Chondrocyte (in vitro differentiated cells): ENCODE results near the gene TBX5. TPM values are rescaled to one million over a fixed set of nuclear protein-coding genes. Genes with fewer than 3 reads are reported as not detected.

Experiments used
- DNase-seq: peaks from one replicate; pipeline ENCODE4 v3.0.0; 2021; ENCODE audit warnings: mixed read lengths, low spot score
- H3K27ac Mint-ChIP-seq: one replicate; pipeline ENCODE4 v1.8.0; 2021; ENCODE audit warnings: mild to moderate bottlenecking, moderate library complexity, mixed read lengths; ENCODE audit not compliant: unreplicated experiment
- H3K27me3 Mint-ChIP-seq: 2 replicates; pipeline ENCODE4 v1.8.0; 2021; ENCODE audit warnings: low read depth, mixed read lengths
- H3K36me3 Mint-ChIP-seq: 2 replicates; pipeline ENCODE4 v1.8.0; 2021; ENCODE audit warnings: low read depth, mixed read lengths
- H3K4me1 Mint-ChIP-seq: 2 replicates; pipeline ENCODE4 v1.8.0; 2021; ENCODE audit warnings: low read depth, mild to moderate bottlenecking, mixed read lengths
- H3K4me3 Mint-ChIP-seq: one replicate; pipeline ENCODE4 v1.8.0; 2021; ENCODE audit warnings: mild to moderate bottlenecking, moderate library complexity, mixed read lengths; ENCODE audit not compliant: unreplicated experiment
- H3K9me3 Mint-ChIP-seq: 2 replicates; pipeline ENCODE4 v1.8.0; 2021; ENCODE audit warnings: low read depth, mixed read lengths
- total RNA-seq: library from RNA; stranded (reverse); gene quantifications from 3 replicates; pipeline ENCODE4 v1.2.1, GENCODE V29; 2021
- TF ChIP-seq, protein P1 (sequence below): fragments of 200-600 bp; sonication (generic); IDR thresholded peaks from 2 replicates; pipeline ENCODE4 v1.5.0; 2021; ENCODE audit warnings: antibody characterized with exemption, mild to moderate bottlenecking, moderate library complexity

The TBX5 gene
- total RNA-seq, 1 donor from 2014 or later = not detected

- peaks cover 22% of the 10 kb centered on the region for H3K4me1 Mint-ChIP-seq
- H3K4me3 Mint-ChIP-seq = no peak overlapping the region
- no peak overlapping the region for H3K27ac Mint-ChIP-seq
- H3K9me3 Mint-ChIP-seq = no peaks in the 10 kb centered on the region
- TF ChIP-seq, protein P1, sequence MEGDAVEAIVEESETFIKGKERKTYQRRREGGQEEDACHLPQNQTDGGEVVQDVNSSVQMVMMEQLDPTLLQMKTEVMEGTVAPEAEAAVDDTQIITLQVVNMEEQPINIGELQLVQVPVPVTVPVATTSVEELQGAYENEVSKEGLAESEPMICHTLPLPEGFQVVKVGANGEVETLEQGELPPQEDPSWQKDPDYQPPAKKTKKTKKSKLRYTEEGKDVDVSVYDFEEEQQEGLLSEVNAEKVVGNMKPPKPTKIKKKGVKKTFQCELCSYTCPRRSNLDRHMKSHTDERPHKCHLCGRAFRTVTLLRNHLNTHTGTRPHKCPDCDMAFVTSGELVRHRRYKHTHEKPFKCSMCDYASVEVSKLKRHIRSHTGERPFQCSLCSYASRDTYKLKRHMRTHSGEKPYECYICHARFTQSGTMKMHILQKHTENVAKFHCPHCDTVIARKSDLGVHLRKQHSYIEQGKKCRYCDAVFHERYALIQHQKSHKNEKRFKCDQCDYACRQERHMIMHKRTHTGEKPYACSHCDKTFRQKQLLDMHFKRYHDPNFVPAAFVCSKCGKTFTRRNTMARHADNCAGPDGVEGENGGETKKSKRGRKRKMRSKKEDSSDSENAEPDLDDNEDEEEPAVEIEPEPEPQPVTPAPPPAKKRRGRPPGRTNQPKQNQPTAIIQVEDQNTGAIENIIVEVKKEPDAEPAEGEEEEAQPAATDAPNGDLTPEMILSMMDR = no peak
- H3K36me3 Mint-ChIP-seq = peaks cover 4% of the 10 kb centered on the region
- H3K27me3 Mint-ChIP-seq = peaks cover 94% of the 10 kb centered on the region
- DNase-seq = no peak
Observed at GRCh38 chr12:114407842-114408411, 2.0 kb upstream of the TBX5 start.

- Mint-ChIP-seq H3K36me3 (peaks cover 4% of the 10 kb centered on the region), H3K27me3 (peaks cover 96% of the 10 kb centered on the region), H3K27ac (no peak overlapping the region), H3K4me3 (no peak overlapping the region), H3K9me3 (no peaks in the 10 kb centered on the region), H3K4me1 (peaks cover 22% of the 10 kb centered on the region)
- TF ChIP-seq, protein P1 = no peak
- DNase-seq = no peak
Observed at GRCh38 chr12:114406984-114407841, 1.3 kb upstream of the TBX5 start.

DNA sequence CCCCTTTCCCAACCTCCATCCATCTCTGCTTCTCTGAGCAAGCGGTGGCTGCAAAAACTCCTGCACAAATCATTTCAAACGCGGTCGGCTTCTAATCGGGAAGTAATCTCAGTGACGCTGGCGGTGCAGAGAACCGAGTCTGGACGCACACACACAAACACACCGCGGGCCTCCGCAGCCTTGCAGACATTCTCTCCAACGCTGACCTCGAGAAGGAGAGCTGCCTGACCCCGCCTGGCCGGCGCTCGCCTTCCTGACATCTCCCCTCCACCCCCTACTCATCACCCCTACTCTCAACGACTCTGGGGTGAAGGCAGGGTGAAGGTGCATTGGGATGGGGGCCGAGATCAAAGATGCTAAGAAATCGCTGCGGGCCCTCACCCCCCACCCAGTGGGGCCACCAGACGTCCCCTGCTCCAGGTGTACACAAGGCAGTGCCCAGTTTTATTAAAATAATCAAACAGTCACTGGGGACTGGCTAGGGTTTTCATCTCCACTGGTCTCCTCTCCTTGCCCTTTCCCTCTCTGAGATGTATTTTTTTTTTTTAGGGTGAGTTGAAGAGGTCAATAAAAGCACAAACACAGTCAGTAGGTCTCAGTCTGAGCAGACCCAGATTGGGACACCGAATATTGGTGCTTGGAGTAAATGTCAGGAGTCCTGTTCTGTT, 506 bp upstream of the TBX5 start:
- Mint-ChIP-seq H3K36me3 (peaks cover 4% of the 10 kb centered on the region), H3K4me1 (peaks cover 22% of the 10 kb centered on the region), H3K27ac (no peak overlapping the region), H3K4me3 (no peak overlapping the region), H3K27me3 (peaks cover 96% of the 10 kb centered on the region), H3K9me3 (no peaks in the 10 kb centered on the region)
- TF ChIP-seq, protein P1 = no peak
- DNase-seq = no peak

- TF ChIP-seq, protein P1 = no peak
- Mint-ChIP-seq H3K4me3 (peak overlapping the region; percentile 45), H3K36me3 (peaks cover 4% of the 10 kb centered on the region), H3K27ac (no peak overlapping the region), H3K27me3 (peaks cover 95% of the 10 kb centered on the region), H3K4me1 (peaks cover 22% of the 10 kb centered on the region), H3K9me3 (no peaks in the 10 kb centered on the region)
- DNase-seq = no peak
Observed at GRCh38 chr12:114404926-114405518, 922 bp downstream of the TBX5 start.
